Testis (tissue), 3 donors: Measurements from ENCODE around the gene HPS5. TPM values are rescaled to one million over a fixed set of nuclear protein-coding genes. Genes with fewer than 3 reads are reported as not detected.
A peak's percentile ranks its signal among the peaks of the same experiment; 100 is the strongest.

Experiments
- DNase-seq: peaks from one replicate; pipeline ENCODE4 v3.0.0-alpha.2; 2019
- H3K27ac ChIP-seq, 2 donors: fragments of 200-600 bp; sonication (generic); one replicate each; pipeline ENCODE4 v1.5.1; 2019
- H3K27me3 ChIP-seq: fragments of 200-600 bp; sonication (generic); one replicate; pipeline ENCODE4 v1.5.1; 2019
- H3K36me3 ChIP-seq: fragments of 200-600 bp; sonication (generic); one replicate; pipeline ENCODE4 v1.5.1; 2017; ENCODE audit warnings: low read depth; ENCODE audit errors: missing control alignments
- H3K4me1 ChIP-seq: fragments of 200-600 bp; sonication (generic); one replicate; pipeline ENCODE4 v1.5.1; 2019
- H3K4me3 ChIP-seq, 2 donors: fragments of 200-600 bp; sonication (generic); one replicate each; pipeline ENCODE4 v1.5.1; 2017 to 2019
- H3K9me3 ChIP-seq: fragments of 200-600 bp; sonication (generic); one replicate; pipeline ENCODE4 v1.5.1; 2017
- POLR2A ChIP-seq: fragments of 450-650 bp; IDR thresholded peaks from one replicate; pipeline ENCODE4 v1.6.1; 2017; ENCODE audit warnings: antibody characterized with exemption, mild to moderate bottlenecking, moderate library complexity
- WGBS, 2 donors: methylation state at CpG; one replicate each; pipeline ENCODE4 v1.1.5; 2018; 5-methylcytosine and 5-hydroxymethylcytosine counted together
- intact Hi-C: fragments of 100-400 bp; cut with DNase I; formaldehyde crosslinking; loops from one replicate; pipeline ENCODE4 v1.15.1; 2023; ENCODE audit warnings: low total_unique reads
- polyA plus RNA-seq: library from polyadenylated mRNA; stranded (reverse); fragments of 350-450 nt; fragmentation: Illumina TruSeq; extraction: RNeasy Lipid Tissue Mini Kit (QIAGEN cat#74804); gene quantifications from one replicate; pipeline ENCODE4 v1.2.3, GENCODE V29; 2014; ENCODE audit warnings: low read depth, low replicate concordance; ENCODE audit not compliant: insufficient read depth
- total RNA-seq, 2 donors: library from RNA; depleted of rRNA; stranded (reverse); fragments of >200 nt; gene quantifications; one replicate each; pipeline ENCODE4 v1.2.3, GENCODE V29; 2016
- TF ChIP-seq, protein P1 (sequence below), 3 experiments: fragments of 450-650 bp in 2 of 3; fragments of 200-600 bp in 1 of 3; sonication (generic) in 1 of 3; IDR thresholded peaks; one replicate each; pipeline ENCODE4 v1.5.1; 2016 to 2019; ENCODE audit warnings: antibody characterized with exemption in 3 of 3, mild to moderate bottlenecking in 2 of 3, moderate library complexity in 1 of 3

Gene HPS5
- total and polyA plus RNA-seq, 3 donors from 2014 or later, result 44.0 to 111 (median 97.7) TPM

DNA sequence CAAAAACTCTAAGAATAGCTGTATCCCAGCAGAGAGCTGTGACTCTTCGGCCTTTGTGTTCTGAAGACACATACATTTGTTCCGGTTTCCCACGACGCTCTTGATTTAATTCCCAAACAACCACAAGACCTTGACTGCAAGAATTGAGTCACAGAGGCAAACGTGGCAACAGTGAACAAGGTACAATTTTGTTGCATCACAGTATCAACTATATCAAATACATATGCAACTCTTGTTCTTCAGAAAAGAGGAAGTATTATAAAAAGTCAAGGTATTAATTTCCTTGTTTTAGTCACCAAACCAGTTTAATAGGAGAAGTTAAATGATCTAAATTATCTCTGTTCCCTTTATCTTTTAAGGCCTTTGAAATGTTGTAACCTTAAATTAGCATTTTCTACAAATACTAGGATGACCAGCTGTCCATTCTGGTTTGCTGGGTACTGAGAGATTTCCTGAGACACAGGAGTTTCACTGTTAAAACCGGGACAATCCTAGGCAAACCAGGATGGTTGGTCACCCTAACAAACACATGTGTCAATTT, 11.1 kb downstream of the HPS5 start:
- intact Hi-C loops, result no loop called here
- Histone ChIP-seq H3K4me1 (peaks cover 33% of the 10 kb centered on the region), H3K9me3 (no peaks in the 10 kb centered on the region), H3K27me3 (no peaks in the 10 kb centered on the region), H3K36me3 (no peaks in the 10 kb centered on the region), H3K4me3 (no peak overlapping the region), H3K27ac (peak overlapping the region in 1 of 2 donors; percentile 71)
- 69 to 74% methylated on average over 6 of the region's 6 CpGs for WGBS, 2 donors
- TF ChIP-seq POLR2A, result no peak
- TF ChIP-seq, protein P1, sequence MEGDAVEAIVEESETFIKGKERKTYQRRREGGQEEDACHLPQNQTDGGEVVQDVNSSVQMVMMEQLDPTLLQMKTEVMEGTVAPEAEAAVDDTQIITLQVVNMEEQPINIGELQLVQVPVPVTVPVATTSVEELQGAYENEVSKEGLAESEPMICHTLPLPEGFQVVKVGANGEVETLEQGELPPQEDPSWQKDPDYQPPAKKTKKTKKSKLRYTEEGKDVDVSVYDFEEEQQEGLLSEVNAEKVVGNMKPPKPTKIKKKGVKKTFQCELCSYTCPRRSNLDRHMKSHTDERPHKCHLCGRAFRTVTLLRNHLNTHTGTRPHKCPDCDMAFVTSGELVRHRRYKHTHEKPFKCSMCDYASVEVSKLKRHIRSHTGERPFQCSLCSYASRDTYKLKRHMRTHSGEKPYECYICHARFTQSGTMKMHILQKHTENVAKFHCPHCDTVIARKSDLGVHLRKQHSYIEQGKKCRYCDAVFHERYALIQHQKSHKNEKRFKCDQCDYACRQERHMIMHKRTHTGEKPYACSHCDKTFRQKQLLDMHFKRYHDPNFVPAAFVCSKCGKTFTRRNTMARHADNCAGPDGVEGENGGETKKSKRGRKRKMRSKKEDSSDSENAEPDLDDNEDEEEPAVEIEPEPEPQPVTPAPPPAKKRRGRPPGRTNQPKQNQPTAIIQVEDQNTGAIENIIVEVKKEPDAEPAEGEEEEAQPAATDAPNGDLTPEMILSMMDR (IDR thresholded peaks at IDR 0.05), result no peak
- DNase-seq, result no peak

DNA sequence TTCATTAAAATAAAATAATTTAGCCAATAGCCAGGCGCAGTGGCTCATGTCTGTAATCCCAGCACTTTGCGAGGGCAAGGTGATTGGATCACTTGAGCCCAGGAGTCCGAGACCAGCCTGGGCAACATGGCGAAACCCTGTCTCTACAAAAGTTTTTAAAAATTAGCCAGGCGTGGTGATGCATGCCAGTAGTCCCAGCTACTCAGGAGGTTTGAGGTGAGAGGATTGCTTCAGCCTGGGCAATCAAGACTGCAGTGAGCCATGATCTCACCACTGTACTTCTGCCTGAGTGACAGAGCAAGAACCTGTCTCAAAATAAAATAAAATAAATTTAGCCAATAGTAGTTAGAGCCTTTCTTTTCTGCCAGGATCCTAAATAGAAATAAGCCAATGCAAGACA, 12.2 kb downstream of the HPS5 start:
- intact Hi-C loops, result no loop called here
- WGBS, 2 donors, result 91 to 94% methylated on average over 5 of the region's 5 CpGs
- Histone ChIP-seq H3K9me3 (no peaks in the 10 kb centered on the region), H3K27me3 (no peaks in the 10 kb centered on the region), H3K27ac (no peak overlapping the region), H3K36me3 (no peaks in the 10 kb centered on the region), H3K4me3 (no peak overlapping the region), H3K4me1 (peaks cover 27% of the 10 kb centered on the region)
- no peak for DNase-seq
- no peak for TF ChIP-seq POLR2A
- TF ChIP-seq, protein P1 (IDR thresholded peaks at IDR 0.05), result no peak

DNA sequence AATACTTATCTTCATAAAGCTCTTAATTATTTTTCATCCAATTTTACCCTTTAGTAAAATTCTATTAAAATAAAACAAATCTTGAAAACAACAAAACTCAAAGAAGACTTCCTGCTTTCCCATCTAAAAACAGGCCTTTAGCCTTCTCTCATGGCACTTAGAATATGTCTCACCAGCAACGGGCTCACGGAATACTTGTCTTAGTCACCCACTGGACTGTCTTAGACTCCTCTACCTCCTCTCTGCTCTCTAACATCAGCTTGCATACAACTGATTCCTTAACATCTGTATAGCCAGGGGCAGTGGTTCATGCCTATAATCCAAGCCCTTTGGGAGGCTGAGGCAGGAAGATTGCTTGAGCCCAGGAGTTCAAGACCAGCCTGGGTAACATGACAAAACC, 13.7 kb downstream of the HPS5 start:
- Histone ChIP-seq H3K9me3 (no peaks in the 10 kb centered on the region), H3K4me3 (no peak overlapping the region), H3K4me1 (peaks cover 14% of the 10 kb centered on the region), H3K36me3 (no peaks in the 10 kb centered on the region), H3K27me3 (no peaks in the 10 kb centered on the region), H3K27ac (no peak overlapping the region)
- 92 to 95% methylated on average over 2 of the region's 2 CpGs for WGBS, 2 donors
- intact Hi-C loops, result no loop called here
- TF ChIP-seq, protein P1 (IDR thresholded peaks at IDR 0.05), result no peak
- no peak for TF ChIP-seq POLR2A
- DNase-seq, result no peak

DNA sequence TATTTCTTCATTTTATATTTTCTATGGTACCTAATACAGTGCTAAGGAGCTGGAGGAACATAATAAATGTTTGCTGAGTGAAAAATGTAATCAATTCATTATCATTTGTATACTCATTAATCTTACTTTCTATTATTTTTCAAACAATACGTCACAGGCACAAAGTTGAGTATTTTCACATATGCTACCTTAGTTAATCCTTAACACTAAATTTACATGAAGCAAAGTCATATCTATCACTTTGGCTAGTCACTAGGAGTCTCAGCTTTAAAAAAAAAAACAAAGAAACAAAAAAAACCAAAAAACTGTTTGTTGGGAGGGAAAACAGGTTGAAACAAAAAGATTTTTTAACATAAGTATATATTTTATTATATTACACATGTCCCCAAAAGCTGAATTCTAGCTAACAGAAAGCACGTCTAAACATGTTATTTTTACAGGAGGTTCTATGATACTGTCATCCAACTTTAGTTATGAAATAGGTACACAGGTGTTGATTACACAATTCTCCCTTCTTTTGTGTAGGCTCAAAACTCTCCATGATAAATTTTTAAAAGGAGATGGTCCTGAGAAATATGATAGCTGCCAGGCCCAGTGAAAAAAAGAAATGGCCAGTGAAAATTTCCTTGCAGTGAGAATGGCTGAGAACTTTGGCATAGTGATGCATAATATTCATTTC, 14.3 kb downstream of the HPS5 start:
- H3K4me1 ChIP-seq, result peaks cover 12% of the 10 kb centered on the region
- H3K27me3 ChIP-seq, result no peaks in the 10 kb centered on the region
- TF ChIP-seq, protein P1 (IDR thresholded peaks at IDR 0.05), result no peak
- no peak for TF ChIP-seq POLR2A
- 85 to 89% methylated on average over 2 of the region's 2 CpGs for WGBS, 2 donors
- DNase-seq, result no peak
- H3K36me3 ChIP-seq, result no peaks in the 10 kb centered on the region
- H3K4me3 ChIP-seq, result no peak overlapping the region
- no peak overlapping the region for H3K27ac ChIP-seq
- intact Hi-C loops, result no loop called here
- no peaks in the 10 kb centered on the region for H3K9me3 ChIP-seq

DNA sequence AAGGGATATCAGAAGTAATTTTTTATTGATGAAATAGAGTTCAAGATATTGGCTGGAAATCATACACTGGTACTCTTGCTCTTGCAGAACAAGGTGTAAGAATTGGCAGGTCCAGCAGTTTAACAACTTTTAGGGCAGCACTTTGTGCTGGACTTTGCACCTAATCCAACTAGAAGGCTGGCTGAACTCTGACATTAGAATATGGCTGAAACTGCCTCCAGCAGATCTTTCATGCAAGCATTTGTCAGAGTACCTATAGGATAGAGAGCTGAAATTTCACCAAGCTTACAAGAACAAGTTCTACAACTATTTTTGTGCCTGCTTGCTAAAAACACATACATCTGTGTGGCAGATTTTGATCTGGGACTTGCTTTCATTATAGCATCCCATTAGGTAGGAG, 17.2 kb downstream of the HPS5 start:
- H3K4me3 ChIP-seq, result no peak overlapping the region
- intact Hi-C loops, result no loop called here

More for the DNA sequence above, 17.2 kb downstream of the HPS5 start:
- TF ChIP-seq POLR2A, result no peak
- TF ChIP-seq, protein P1 (IDR thresholded peaks at IDR 0.05), result no peak
- no peaks in the 10 kb centered on the region for H3K36me3 ChIP-seq
- no peak for DNase-seq
- peaks cover 3% of the 10 kb centered on the region for H3K4me1 ChIP-seq
- H3K27me3 ChIP-seq, result no peaks in the 10 kb centered on the region
- peak overlapping the region; percentile 46 to 53 for H3K27ac ChIP-seq
- no peaks in the 10 kb centered on the region for H3K9me3 ChIP-seq
